SK-N-MC (cell line): ENCODE results near the gene LSM2.
"Not testable (repeated sequence)": the region's sequence is repeated elsewhere in the genome, so short reads cannot be mapped to it uniquely, and the experiment has no call there.

Source experiments
- DNase-seq: peaks from one replicate; pipeline ENCODE4 v3.0.0-alpha.2; 2011; ENCODE audit warnings: low read depth, low spot score
- H3K27ac ChIP-seq: fragments of 200-600 bp; sonication (generic); 2 replicates; pipeline ENCODE4 v1.5.1; 2016; ENCODE audit warnings: mixed run types
- H3K36me3 ChIP-seq: fragments of 200-600 bp; sonication (generic); 2 replicates; pipeline ENCODE4 v1.6.1; 2017; ENCODE audit warnings: antibody characterized with exemption, low read length, mixed read lengths; ENCODE audit not compliant: insufficient read depth
- H3K4me3 ChIP-seq: fragments of 200-600 bp; sonication (generic); 2 replicates; pipeline ENCODE4 v1.5.1; 2016
- H3K9ac ChIP-seq: fragments of 200-600 bp; sonication (generic); 2 replicates; pipeline ENCODE4 v1.8.0; 2017; ENCODE audit warnings: mixed run types, mixed read lengths; ENCODE audit not compliant: insufficient read length
- H3K9me3 ChIP-seq: fragments of 200-600 bp; sonication (generic); 2 replicates; pipeline ENCODE4 v1.6.1; 2017; ENCODE audit warnings: low read depth, mild to moderate bottlenecking, antibody characterized with exemption, low read length, moderate library complexity, mixed read lengths
- EZH2 ChIP-seq: fragments of 200-600 bp; sonication (generic); IDR thresholded peaks from one replicate; pipeline ENCODE4 v1.6.1; 2017; ENCODE audit warnings: antibody characterized with exemption
- FOXP2 ChIP-seq: optimal IDR thresholded peaks from 2 replicates; pipeline ENCODE3; 2011; ENCODE audit warnings: mild to moderate bottlenecking, moderate library complexity; ENCODE audit not compliant: insufficient read depth; ENCODE audit errors: extremely low read length, control extremely low read depth
- POLR2AphosphoS5 ChIP-seq: IDR thresholded peaks from 2 replicates; pipeline ENCODE4 v1.6.1; 2012; ENCODE audit warnings: mild to moderate bottlenecking, low read depth, low read length, borderline replicate concordance

The LSM2 gene

DNA sequence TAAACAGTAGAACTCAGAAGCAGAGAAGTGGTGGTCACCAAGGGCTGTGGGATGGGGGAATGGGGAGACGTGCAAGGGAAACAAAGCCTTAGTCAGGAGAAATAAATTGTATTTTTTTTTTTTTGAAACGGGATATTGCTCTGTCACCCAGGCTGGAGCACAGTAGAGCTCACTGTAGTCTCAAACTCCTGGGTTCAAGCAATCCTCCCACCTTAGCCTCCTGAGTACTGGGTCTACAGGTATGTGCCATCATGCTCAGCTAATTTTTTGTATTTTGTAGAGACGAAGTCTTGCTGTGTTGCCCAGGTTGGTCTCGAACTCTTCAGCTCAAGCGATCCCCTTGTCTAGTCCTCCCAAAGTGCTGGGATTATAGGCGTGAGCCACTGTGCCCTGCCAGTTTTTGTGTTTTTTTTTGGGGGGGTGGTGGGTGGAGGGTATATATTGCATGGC, 24.1 kb upstream of the LSM2 start:
- TF ChIP-seq FOXP2, result no peak
- no peak for TF ChIP-seq EZH2
- no peak for TF ChIP-seq POLR2AphosphoS5
- Histone ChIP-seq H3K27ac (peak overlapping the region; percentile 85; the same call in 1 of the 2 replicates), H3K4me3 (peak overlapping the region; percentile 96), H3K9me3 (no peaks in the 10 kb centered on the region), H3K9ac (peak overlapping the region; percentile 83), H3K36me3 (peaks cover 2% of the 10 kb centered on the region)
- no peak for DNase-seq

DNA sequence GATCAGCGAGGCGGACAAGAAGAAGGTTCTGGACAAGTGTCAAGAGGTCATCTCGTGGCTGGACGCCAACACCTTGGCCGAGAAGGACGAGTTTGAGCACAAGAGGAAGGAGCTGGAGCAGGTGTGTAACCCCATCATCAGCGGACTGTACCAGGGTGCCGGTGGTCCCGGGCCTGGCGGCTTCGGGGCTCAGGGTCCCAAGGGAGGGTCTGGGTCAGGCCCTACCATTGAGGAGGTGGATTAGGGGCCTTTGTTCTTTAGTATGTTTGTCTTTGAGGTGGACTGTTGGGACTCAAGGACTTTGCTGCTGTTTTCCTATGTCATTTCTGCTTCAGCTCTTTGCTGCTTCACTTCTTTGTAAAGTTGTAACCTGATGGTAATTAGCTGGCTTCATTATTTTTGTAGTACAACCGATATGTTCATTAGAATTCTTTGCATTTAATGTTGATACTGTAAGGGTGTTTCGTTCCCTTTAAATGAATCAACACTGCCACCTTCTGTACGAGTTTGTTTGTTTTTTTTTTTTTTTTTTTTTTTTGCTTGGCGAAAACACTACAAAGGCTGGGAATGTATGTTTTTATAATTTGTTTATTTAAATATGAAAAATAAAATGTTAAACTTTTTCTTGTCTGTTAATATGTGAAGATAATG, 23.0 kb upstream of the LSM2 start:
- Histone ChIP-seq H3K9ac (peak overlapping the region; percentile 83), H3K9me3 (no peaks in the 10 kb centered on the region), H3K36me3 (no peaks in the 10 kb centered on the region), H3K4me3 (peak overlapping the region; percentile 96), H3K27ac (peak overlapping the region; percentile 85; the same call in 1 of the 2 replicates)
- no peak for TF ChIP-seq FOXP2
- peak; percentile 73 for DNase-seq

DNA sequence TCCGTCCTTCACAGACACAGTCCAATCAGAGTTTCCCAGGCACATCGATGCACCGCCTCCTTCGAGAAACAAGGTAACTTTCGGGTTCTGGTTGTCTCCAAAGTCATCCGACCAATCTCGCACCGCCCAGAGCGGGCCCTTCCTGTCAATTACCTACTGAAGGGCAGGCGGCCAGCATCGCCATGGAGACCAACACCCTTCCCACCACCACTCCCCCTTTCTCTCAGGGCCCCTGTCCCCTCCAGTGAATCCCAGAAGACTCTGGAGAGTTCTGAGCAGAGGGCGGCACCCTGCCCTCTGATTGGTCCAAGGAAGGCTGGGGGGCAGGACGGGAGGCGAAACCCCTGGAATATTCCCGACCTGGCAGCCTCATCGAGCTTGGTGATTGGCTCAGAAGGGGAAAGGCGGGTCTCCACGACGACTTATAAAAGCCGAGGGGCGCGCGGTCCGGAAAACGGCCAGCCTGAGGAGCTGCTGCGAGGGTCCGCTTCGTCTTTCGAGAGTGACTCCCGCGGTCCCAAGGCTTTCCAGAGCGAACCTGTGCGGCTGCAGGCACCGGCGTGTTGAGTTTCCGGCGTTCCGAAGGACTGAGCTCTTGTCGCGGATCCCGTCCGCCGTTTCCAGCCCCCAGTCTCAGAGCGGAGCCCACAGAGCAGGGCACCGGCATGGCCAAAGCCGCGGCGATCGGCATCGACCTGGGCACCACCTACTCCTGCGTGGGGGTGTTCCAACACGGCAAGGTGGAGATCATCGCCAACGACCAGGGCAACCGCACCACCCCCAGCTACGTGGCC, 20.7 kb upstream of the LSM2 start, which contains the start of gene HSPA1B:
TSS of gene HSPA1B (plus strand) at position 453 of the 794 bp plus-strand sequence. CDS start at position 666, 213 bp downstream.
- Histone ChIP-seq H3K9ac (peak within 1 kb of the TSS; percentile 87), H3K9me3 (no peaks in the 10 kb centered on the region), H3K36me3 (no peaks in the 10 kb centered on the region), H3K4me3 (peak within 1 kb of the TSS; percentile 88), H3K27ac (peak within 1 kb of the TSS; percentile 98)
- no peak for TF ChIP-seq EZH2
- TF ChIP-seq FOXP2, result peak; percentile 22
- peak; percentile 100 for TF ChIP-seq POLR2AphosphoS5
- peak; percentile 96 for DNase-seq

DNA sequence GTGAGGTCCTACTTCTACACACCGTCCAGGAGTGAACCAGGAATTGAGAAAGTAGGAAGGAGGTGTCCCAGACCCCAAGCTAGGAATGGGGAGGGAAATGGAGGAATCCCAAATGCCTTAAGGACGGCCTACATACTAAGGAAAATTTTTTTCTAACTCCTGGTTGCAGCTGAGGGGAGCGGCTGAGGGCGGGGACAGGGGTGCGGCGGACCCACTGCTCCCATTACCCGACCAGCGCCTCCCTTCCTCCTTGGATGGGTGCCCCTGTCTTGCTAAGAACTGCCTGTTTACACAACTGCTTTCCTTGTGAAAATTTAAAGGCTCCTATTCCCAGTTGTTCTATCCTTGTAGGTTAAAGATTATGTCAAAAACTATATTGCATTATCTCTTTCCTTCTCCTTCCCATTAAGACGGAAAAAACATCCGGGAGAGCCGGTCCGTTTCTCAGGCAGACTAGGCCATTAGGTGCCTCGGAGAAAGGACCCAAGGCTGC, 20.1 kb upstream of the LSM2 start:
- Histone ChIP-seq H3K27ac (peak overlapping the region; percentile 98), H3K36me3 (no peaks in the 10 kb centered on the region), H3K9ac (peak overlapping the region; percentile 87), H3K4me3 (peak overlapping the region; percentile 88), H3K9me3 (no peaks in the 10 kb centered on the region)
- TF ChIP-seq EZH2 (no peak), FOXP2 (no peak), POLR2AphosphoS5 (no peak)
- DNase-seq, result no peak

DNA sequence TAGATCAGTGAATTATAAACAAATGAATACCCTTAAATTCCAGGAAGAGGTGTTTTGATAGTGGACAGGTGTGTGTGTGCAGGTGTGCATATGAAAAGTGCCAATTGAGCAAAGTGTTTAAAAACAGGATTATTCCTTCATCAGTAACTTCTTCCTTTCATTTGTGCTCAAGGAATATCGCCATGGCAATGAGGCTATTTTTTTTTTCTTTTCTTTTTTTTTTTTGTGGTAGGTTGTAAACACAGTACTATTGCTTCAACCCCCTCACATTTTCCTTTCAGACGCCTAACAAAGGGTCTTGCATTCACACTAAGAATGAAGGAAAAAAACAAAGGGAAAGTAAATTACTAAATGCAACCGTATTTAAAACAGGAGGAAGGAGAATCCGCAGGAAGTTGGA, 18.8 kb upstream of the LSM2 start:
- Histone ChIP-seq H3K4me3 (no peak overlapping the region), H3K27ac (no peak overlapping the region), H3K9ac (no peak overlapping the region), H3K36me3 (no peaks in the 10 kb centered on the region), H3K9me3 (no peaks in the 10 kb centered on the region)
- TF ChIP-seq FOXP2 (no peak), POLR2AphosphoS5 (no peak), EZH2 (no peak)
- DNase-seq, result no peak

DNA sequence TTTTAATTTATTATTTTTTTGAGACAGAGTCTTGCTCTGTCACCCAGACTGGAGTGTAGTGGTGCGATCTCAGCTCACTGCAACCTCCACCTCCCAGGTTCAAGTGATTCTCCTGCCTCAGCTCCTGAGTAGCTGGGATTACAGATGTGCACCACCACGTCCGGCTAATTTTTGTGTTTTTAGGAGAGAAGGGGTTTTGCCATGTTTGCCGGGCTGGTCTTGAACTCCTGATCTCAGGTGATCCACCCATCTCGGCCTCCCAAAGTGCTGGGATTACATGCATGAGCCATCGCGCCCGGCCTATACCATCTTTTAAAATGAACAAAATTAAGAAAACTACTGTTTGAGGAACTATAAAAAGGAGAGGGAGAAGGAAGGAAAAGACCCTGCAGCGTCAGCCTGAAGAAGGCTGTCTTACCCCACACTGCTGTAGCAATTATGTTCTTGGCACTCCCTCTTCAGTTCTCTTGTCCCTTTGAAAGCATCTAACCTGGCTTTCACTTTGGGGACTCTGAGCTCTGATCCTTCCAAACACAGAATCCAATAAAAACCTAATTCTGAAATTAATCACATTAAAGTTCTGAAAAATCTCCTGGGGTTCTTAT, 16.9 kb upstream of the LSM2 start:
- peak overlapping the region; percentile 19; the same call in 1 of the 2 replicates for H3K27ac ChIP-seq
- DNase-seq, H3K36me3 ChIP-seq, H3K9me3 ChIP-seq, H3K9ac ChIP-seq, H3K4me3 ChIP-seq: not testable (repeated sequence)

DNA sequence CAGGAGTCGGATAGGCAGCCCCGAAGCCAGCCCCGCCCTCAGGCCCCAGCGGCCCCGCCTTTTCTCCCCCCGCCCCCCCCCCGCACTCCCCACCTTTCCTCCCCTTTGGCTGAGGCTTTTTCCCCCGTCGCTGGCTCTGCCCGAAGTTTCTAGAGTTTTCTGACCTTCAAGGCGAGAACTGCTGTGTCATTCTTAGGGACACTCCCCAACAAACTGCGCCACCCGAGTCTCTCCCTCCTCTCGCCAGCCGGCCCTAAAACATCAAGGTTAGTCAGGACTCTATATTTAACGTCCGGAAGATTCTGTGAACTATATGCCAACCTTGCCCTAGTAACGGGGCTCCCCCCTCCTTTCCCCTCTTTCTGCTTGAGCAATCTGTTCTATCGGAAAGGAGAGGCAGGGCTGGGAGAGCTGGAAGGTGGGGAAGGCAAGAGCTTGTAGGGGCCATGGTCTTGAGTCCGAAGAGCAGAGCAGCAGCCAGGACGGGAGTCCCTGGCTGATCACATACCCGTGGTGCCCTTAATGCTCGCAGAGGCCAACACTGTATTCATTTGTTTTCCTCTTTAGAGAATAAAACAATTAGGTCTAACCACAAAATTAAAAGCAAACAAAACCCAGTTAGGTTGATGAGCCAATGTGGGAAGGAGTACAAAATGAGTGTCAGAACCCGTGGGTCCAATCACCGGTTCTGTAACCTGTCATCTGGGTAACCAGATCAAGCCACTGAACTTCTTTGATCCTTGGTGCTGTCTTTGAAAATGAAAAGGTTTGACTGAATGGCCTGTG, 15.5 kb upstream of the LSM2 start:
- no peak for TF ChIP-seq FOXP2
- TF ChIP-seq POLR2AphosphoS5, result no peak; the same call in 1 of the 2 replicates
- no peak for TF ChIP-seq EZH2
- Histone ChIP-seq H3K27ac (peak overlapping the region; percentile 58), H3K4me3 (peak overlapping the region; percentile 54), H3K9me3 (no peaks in the 10 kb centered on the region), H3K36me3 (no peaks in the 10 kb centered on the region), H3K9ac (peak overlapping the region; percentile 52)
- DNase-seq, result no peak
